ENCODE measurements around the gene PPT2.

DNA sequence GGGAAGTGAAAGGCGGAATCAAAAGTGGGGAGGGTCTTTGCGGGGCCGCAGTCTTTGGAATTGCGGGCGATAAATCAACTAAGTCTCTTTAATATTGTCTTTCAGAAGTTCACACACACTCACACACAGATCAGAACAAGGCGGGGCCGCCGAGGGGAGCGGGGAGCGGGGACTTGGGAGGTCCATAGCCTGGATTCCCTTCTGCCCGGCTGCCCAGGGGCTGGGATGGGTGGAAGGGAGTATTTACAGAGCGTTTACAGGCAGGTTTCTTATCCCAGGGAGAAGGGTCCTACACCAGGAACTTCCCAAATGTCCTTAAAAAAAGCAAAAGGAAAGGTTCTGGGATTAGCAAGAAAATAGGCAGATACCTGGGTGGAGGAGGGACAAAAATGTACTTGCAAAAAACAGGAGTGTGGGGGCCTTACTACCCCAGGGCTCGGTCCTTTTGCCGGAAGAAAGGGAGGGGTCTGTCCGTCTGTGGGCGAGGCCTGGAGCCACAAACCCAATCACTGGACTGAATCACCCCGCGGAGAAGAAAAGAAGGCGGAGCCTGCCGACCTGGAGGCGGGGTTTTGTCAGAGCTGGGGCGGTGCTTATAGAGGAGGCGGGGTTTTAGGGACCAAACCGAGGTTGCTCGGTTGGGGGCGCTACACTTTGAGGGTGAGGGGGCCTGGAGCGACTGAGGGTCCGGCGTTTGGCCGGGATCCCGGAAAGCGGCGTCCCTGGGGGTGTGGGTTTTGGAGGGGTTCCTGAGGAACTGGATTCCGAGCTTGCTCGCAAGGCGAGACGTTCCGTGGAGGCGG is 5.5 kb upstream of the PPT2 start:
- no peak for TF ChIP-seq EZH2 (IDR thresholded peaks at IDR 0.05; ENCODE audit: low read length, missing control alignments)
- TF ChIP-seq, protein P1, sequence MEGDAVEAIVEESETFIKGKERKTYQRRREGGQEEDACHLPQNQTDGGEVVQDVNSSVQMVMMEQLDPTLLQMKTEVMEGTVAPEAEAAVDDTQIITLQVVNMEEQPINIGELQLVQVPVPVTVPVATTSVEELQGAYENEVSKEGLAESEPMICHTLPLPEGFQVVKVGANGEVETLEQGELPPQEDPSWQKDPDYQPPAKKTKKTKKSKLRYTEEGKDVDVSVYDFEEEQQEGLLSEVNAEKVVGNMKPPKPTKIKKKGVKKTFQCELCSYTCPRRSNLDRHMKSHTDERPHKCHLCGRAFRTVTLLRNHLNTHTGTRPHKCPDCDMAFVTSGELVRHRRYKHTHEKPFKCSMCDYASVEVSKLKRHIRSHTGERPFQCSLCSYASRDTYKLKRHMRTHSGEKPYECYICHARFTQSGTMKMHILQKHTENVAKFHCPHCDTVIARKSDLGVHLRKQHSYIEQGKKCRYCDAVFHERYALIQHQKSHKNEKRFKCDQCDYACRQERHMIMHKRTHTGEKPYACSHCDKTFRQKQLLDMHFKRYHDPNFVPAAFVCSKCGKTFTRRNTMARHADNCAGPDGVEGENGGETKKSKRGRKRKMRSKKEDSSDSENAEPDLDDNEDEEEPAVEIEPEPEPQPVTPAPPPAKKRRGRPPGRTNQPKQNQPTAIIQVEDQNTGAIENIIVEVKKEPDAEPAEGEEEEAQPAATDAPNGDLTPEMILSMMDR (conservative IDR thresholded peaks at IDR 0.05 in 1 of 2, IDR thresholded peaks at IDR 0.05 in 1 of 2; ENCODE audit: low read depth in 1 of 2, low read length in 2 of 2), result peak in 1 of 2 donors; percentile 16

Measured in fibroblast of lung (primary cell).